A673 (cell line): ENCODE measurements around the gene RDH13.

Source experiments
- EZH2 ChIP-seq: fragments of 200-600 bp; sonication (generic); IDR thresholded peaks from 2 replicates; pipeline ENCODE4 v1.6.1; 2017; ENCODE audit warnings: borderline replicate concordance, low read depth, mild to moderate bottlenecking, mixed read lengths, antibody characterized with exemption, low read length; ENCODE audit not compliant: poor library complexity, severe bottlenecking
- TF ChIP-seq, protein P1 (sequence below): fragments of 300-800, 200-600 bp; sonication (generic); conservative IDR thresholded peaks from 2 replicates; pipeline ENCODE4 v1.5.1; 2017; ENCODE audit warnings: low read depth, mild to moderate bottlenecking, antibody characterized with exemption, low read length, moderate library complexity, mixed read lengths

DNA sequence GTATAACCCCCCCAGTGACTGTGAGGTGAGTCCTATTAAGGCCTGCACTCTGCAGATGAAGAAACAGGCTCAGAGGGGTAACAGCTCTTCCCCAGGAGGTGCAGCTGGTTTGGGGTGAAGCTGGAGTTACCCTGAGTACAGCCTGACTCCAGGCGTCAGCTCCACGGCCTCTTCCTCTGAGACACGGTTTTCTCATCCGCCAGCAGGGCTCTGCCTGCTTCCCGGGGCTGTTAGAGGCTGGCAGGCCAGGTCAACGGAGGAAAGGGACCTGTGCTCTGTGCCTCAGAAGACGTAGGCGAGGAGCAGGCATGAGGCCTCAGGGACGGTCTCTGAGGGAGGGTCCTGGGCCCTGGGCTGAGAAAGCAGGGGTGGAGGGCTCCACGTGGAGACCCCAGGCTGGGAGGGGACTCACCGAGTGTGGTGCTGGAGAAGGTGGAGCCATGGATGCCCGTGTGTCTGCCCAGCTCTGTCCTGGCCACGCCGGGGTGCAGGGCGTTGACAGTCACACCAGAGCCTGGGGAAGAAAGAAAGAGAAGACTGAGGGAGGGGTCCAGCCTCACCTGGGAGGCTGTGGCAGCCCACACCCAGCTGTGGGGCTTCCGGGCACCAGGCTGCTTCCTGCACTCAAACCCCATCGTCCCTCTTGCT, 15.8 kb downstream of the RDH13 start:
- TF ChIP-seq, protein P1, sequence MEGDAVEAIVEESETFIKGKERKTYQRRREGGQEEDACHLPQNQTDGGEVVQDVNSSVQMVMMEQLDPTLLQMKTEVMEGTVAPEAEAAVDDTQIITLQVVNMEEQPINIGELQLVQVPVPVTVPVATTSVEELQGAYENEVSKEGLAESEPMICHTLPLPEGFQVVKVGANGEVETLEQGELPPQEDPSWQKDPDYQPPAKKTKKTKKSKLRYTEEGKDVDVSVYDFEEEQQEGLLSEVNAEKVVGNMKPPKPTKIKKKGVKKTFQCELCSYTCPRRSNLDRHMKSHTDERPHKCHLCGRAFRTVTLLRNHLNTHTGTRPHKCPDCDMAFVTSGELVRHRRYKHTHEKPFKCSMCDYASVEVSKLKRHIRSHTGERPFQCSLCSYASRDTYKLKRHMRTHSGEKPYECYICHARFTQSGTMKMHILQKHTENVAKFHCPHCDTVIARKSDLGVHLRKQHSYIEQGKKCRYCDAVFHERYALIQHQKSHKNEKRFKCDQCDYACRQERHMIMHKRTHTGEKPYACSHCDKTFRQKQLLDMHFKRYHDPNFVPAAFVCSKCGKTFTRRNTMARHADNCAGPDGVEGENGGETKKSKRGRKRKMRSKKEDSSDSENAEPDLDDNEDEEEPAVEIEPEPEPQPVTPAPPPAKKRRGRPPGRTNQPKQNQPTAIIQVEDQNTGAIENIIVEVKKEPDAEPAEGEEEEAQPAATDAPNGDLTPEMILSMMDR, result no peak
- TF ChIP-seq EZH2, result no peak
